Trophoblast cell (in vitro differentiated cells and primary cell): Measurements from ENCODE around the gene SEMA6A.

ENCODE experiments used
- DNase-seq, 2 donors: peaks; one replicate each; pipeline ENCODE4 v3.0.0-alpha.2; 2016
- H2AFZ ChIP-seq: 2 replicates; pipeline ENCODE4 v1.6.1; 2013; ENCODE audit warnings: low read length, moderate library complexity, mild to moderate bottlenecking; ENCODE audit not compliant: insufficient read depth, poor library complexity
- H2AK5ac ChIP-seq: 2 replicates; pipeline ENCODE4 v1.6.1; 2013; ENCODE audit warnings: mild to moderate bottlenecking, low read length
- H2BK120ac ChIP-seq: 2 replicates; pipeline ENCODE4 v1.6.1; 2013; ENCODE audit warnings: low read length, mild to moderate bottlenecking, moderate library complexity; ENCODE audit not compliant: insufficient read depth, poor library complexity
- H2BK12ac ChIP-seq: 2 replicates; pipeline ENCODE4 v1.6.1; 2013; ENCODE audit warnings: mild to moderate bottlenecking, low read length, moderate library complexity
- H2BK5ac ChIP-seq: 2 replicates; pipeline ENCODE4 v1.6.1; 2013; ENCODE audit warnings: low read length, low read depth, moderate library complexity, mild to moderate bottlenecking; ENCODE audit not compliant: poor library complexity
- H3K14ac ChIP-seq: 2 replicates; pipeline ENCODE4 v1.6.1; 2013; ENCODE audit warnings: mild to moderate bottlenecking, low read length
- H3K18ac ChIP-seq: 2 replicates; pipeline ENCODE4 v1.6.1; 2013; ENCODE audit warnings: mild to moderate bottlenecking, low read length
- H3K23ac ChIP-seq: 2 replicates; pipeline ENCODE4 v1.6.1; 2013; ENCODE audit warnings: low read length
- H3K27ac ChIP-seq: 2 replicates; pipeline ENCODE4 v1.5.1; 2013; ENCODE audit warnings: low read depth, mild to moderate bottlenecking, inconsistent platforms, low read length, moderate library complexity
- H3K27me3 ChIP-seq: 2 replicates; pipeline ENCODE4 v1.6.1; 2013; ENCODE audit warnings: inconsistent platforms, mild to moderate bottlenecking, low read length, moderate library complexity; ENCODE audit not compliant: insufficient read depth
- H3K36me3 ChIP-seq, 2 experiments: 1 replicate in 1 of 2; 2 replicates in 1 of 2; pipeline ENCODE4 v1.6.1; 2013; ENCODE audit warnings: low read length in 2 of 2, mild to moderate bottlenecking in 2 of 2, moderate library complexity in 1 of 2; ENCODE audit not compliant: insufficient read depth in 2 of 2, control insufficient read depth in 1 of 2
- H3K4ac ChIP-seq: 2 replicates; pipeline ENCODE4 v1.6.1; 2013; ENCODE audit warnings: low read depth, mild to moderate bottlenecking, low read length, moderate library complexity
- H3K4me1 ChIP-seq, 2 experiments: 1 replicate in 1 of 2; 2 replicates in 1 of 2; pipeline ENCODE4 v1.6.1; 2013; ENCODE audit warnings: low read length in 2 of 2, mild to moderate bottlenecking in 2 of 2, moderate library complexity in 1 of 2; ENCODE audit not compliant: insufficient read depth in 2 of 2, control insufficient read depth in 1 of 2
- H3K4me2 ChIP-seq: 2 replicates; pipeline ENCODE4 v1.6.1; 2013; ENCODE audit warnings: inconsistent platforms, mild to moderate bottlenecking, low read length, moderate library complexity
- H3K4me3 ChIP-seq: 2 replicates; pipeline ENCODE4 v1.5.1; 2013; ENCODE audit warnings: mild to moderate bottlenecking, low read depth, low read length, inconsistent platforms
- H3K79me1 ChIP-seq: one replicate; pipeline ENCODE4 v1.6.1; 2013; ENCODE audit warnings: low read length
- H3K79me2 ChIP-seq: 2 replicates; pipeline ENCODE4 v1.6.1; 2013; ENCODE audit warnings: low read length, mild to moderate bottlenecking; ENCODE audit not compliant: control insufficient read depth, insufficient read depth, poor library complexity
- H3K9ac ChIP-seq: 2 replicates; pipeline ENCODE4 v1.6.1; 2013; ENCODE audit warnings: mild to moderate bottlenecking, low read length
- H3K9me3 ChIP-seq: 2 replicates; pipeline ENCODE4 v1.6.1; 2013; ENCODE audit warnings: low read depth, mild to moderate bottlenecking, control low read depth, inconsistent platforms, low read length; ENCODE audit not compliant: insufficient read depth
- H4K12ac ChIP-seq: 2 replicates; pipeline ENCODE4 v1.6.1; 2013; ENCODE audit warnings: low read depth, mild to moderate bottlenecking, low read length, moderate library complexity
- H4K8ac ChIP-seq: 2 replicates; pipeline ENCODE4 v1.6.1; 2013; ENCODE audit warnings: low read depth, mild to moderate bottlenecking, low read length, moderate library complexity
- H4K91ac ChIP-seq: one replicate; pipeline ENCODE4 v1.6.1; 2013; ENCODE audit warnings: low read depth, mild to moderate bottlenecking, low read length, moderate library complexity
- WGBS: extraction: QIAGEN DNeasy Blood & Tissue Kit; methylation state at CpG from one replicate; pipeline ENCODE4 v1.1.7; 2013; ENCODE audit warnings: missing lambda C conversion rate; ENCODE audit not compliant: insufficient read length, insufficient coverage; ENCODE audit errors: extremely low coverage; 5-methylcytosine and 5-hydroxymethylcytosine counted together

Gene SEMA6A

GRCh38 chr5:116424951-116425350 lies 149.7 kb downstream of the SEMA6A start:
- Histone ChIP-seq H2AK5ac (no peak overlapping the region), H2BK120ac (no peak overlapping the region), H3K14ac (no peak overlapping the region), H3K4me2 (no peak overlapping the region), H3K23ac (no peak overlapping the region), H3K9me3 (no peaks in the 10 kb centered on the region), H3K36me3 (no peaks in the 10 kb centered on the region), H4K8ac (no peak overlapping the region), H4K12ac (no peak overlapping the region), H2BK5ac (no peak overlapping the region), H3K79me2 (no peaks in the 10 kb centered on the region), H2BK12ac (no peak overlapping the region), H2AFZ (no peak overlapping the region), H3K18ac (no peak overlapping the region), H3K79me1 (no peaks in the 10 kb centered on the region), H3K4me1 (no peaks in the 10 kb centered on the region), H3K4me3 (no peak overlapping the region), H3K4ac (no peak overlapping the region), H3K27me3 (no peaks in the 10 kb centered on the region), H3K27ac (no peak overlapping the region), H4K91ac (no peak overlapping the region), H3K9ac (no peak overlapping the region)
- DNase-seq = no peak
- WGBS = no CpG with 5 or more reads among the region's 2 CpGs

GRCh38 chr5:116424258-116424615 lies 150.4 kb downstream of the SEMA6A start:
- no peak overlapping the region for H4K8ac ChIP-seq
- no peak overlapping the region for H3K4me2 ChIP-seq
- H3K9ac ChIP-seq = no peak overlapping the region
- no peak overlapping the region for H4K91ac ChIP-seq
- H3K27ac ChIP-seq = no peak overlapping the region
- H3K79me2 ChIP-seq = no peaks in the 10 kb centered on the region
- no peak overlapping the region for H2AFZ ChIP-seq
- no peak for DNase-seq
- no peak overlapping the region for H2AK5ac ChIP-seq
- no peaks in the 10 kb centered on the region for H3K36me3 ChIP-seq
- no peak overlapping the region for H3K23ac ChIP-seq
- no peaks in the 10 kb centered on the region for H3K27me3 ChIP-seq
- no peak overlapping the region for H2BK5ac ChIP-seq
- no peak overlapping the region for H2BK12ac ChIP-seq
- no CpG with 5 or more reads among the region's 4 CpGs for WGBS
- H3K9me3 ChIP-seq = no peaks in the 10 kb centered on the region
- H3K79me1 ChIP-seq = no peaks in the 10 kb centered on the region
- H3K4ac ChIP-seq = no peak overlapping the region
- H3K18ac ChIP-seq = no peak overlapping the region
- no peaks in the 10 kb centered on the region for H3K4me1 ChIP-seq
- H2BK120ac ChIP-seq = no peak overlapping the region
- no peak overlapping the region for H3K4me3 ChIP-seq
- H3K14ac ChIP-seq = no peak overlapping the region
- no peak overlapping the region for H4K12ac ChIP-seq

- no peaks in the 10 kb centered on the region for H3K9me3 ChIP-seq
- no peak overlapping the region for H3K27ac ChIP-seq
- H3K4ac ChIP-seq = no peak overlapping the region
- no peak overlapping the region for H3K4me2 ChIP-seq
- H2BK5ac ChIP-seq = no peak overlapping the region
- no peaks in the 10 kb centered on the region for H3K79me2 ChIP-seq
- no peak overlapping the region for H3K23ac ChIP-seq
- H3K27me3 ChIP-seq = no peaks in the 10 kb centered on the region
- H2AFZ ChIP-seq = no peak overlapping the region
- no CpG with 5 or more reads among the region's 5 CpGs for WGBS
- H4K8ac ChIP-seq = no peak overlapping the region
- no peak overlapping the region for H3K4me3 ChIP-seq
- no peak overlapping the region for H3K18ac ChIP-seq
- H3K9ac ChIP-seq = no peak overlapping the region
- no peak overlapping the region for H4K12ac ChIP-seq
- no peak overlapping the region for H2BK120ac ChIP-seq
- H2BK12ac ChIP-seq = no peak overlapping the region
- no peak for DNase-seq
- no peak overlapping the region for H3K14ac ChIP-seq
- H3K79me1 ChIP-seq = no peaks in the 10 kb centered on the region
- H2AK5ac ChIP-seq = no peak overlapping the region
- H3K36me3 ChIP-seq = no peaks in the 10 kb centered on the region
- H3K4me1 ChIP-seq = no peaks in the 10 kb centered on the region
- no peak overlapping the region for H4K91ac ChIP-seq
Observed at GRCh38 chr5:116423587-116424257, 150.9 kb downstream of the SEMA6A start.

- no peaks in the 10 kb centered on the region for H3K79me2 ChIP-seq
- H3K23ac ChIP-seq = no peak overlapping the region
- H3K79me1 ChIP-seq = no peaks in the 10 kb centered on the region
Observed at GRCh38 chr5:116423141-116423540, 151.5 kb downstream of the SEMA6A start.

More at GRCh38 chr5:116423141-116423540, 151.5 kb downstream of the SEMA6A start:
- Histone ChIP-seq H2BK12ac (no peak overlapping the region), H3K18ac (no peak overlapping the region), H3K4me1 (no peaks in the 10 kb centered on the region), H3K4me2 (no peak overlapping the region), H3K4ac (no peak overlapping the region), H4K12ac (no peak overlapping the region), H2AFZ (no peak overlapping the region), H3K27ac (no peak overlapping the region), H3K9ac (no peak overlapping the region), H3K9me3 (no peaks in the 10 kb centered on the region), H4K91ac (no peak overlapping the region), H3K27me3 (no peaks in the 10 kb centered on the region), H3K36me3 (no peaks in the 10 kb centered on the region), H2BK120ac (no peak overlapping the region), H2BK5ac (no peak overlapping the region), H4K8ac (no peak overlapping the region), H2AK5ac (no peak overlapping the region), H3K14ac (no peak overlapping the region), H3K4me3 (no peak overlapping the region)
- no peak for DNase-seq
